NCI-H146 treated with DMSO at 0.1 percent for 48 hours (cell line): ENCODE measurements around the gene ZBTB11.
"Not testable (repeated sequence)": the region's sequence is repeated elsewhere in the genome, so short reads cannot be mapped to it uniquely, and the experiment has no call there.

ENCODE experiments used
- DNase-seq: peaks from one replicate; lab custom pipeline; 2025; ENCODE audit not compliant: unreplicated experiment; lab: John Stamatoyannopoulos, UW

The ZBTB11 gene

GRCh38 chr3:101691685-101692671, 15.0 kb upstream of the ZBTB11 start:
- DNase-seq: not testable (repeated sequence)

- DNase-seq: no peak
Measured at GRCh38 chr3:101690972-101691371, 14.0 kb upstream of the ZBTB11 start.

- no peak for DNase-seq
Measured at GRCh38 chr3:101689286-101689685, 12.4 kb upstream of the ZBTB11 start.

GRCh38 chr3:101687142-101687931, 10.4 kb upstream of the ZBTB11 start:
- DNase-seq: no peak

- no peak for DNase-seq
Measured at GRCh38 chr3:101685870-101686307, 9.0 kb upstream of the ZBTB11 start.

- no peak for DNase-seq
Measured at GRCh38 chr3:101685050-101685400, 8.1 kb upstream of the ZBTB11 start.

- no peak for DNase-seq
Measured at GRCh38 chr3:101680466-101680865, 3.5 kb upstream of the ZBTB11 start.

GRCh38 chr3:101678837-101679236, 1.9 kb upstream of the ZBTB11 start:
- DNase-seq: not testable (repeated sequence)

GRCh38 chr3:101677436-101678286, 729 bp upstream of the ZBTB11 start:
- no peak for DNase-seq

- DNase-seq: no peak
Measured at GRCh38 chr3:101676216-101676764, 642 bp downstream of the ZBTB11 start.

- no peak for DNase-seq
Measured at GRCh38 chr3:101675709-101676215, 1.2 kb downstream of the ZBTB11 start.

- DNase-seq: no peak
Measured at GRCh38 chr3:101674518-101674917, 2.4 kb downstream of the ZBTB11 start.

GRCh38 chr3:101673953-101674352, 3.0 kb downstream of the ZBTB11 start:
- DNase-seq: no peak

- DNase-seq: no peak
Measured at GRCh38 chr3:101671014-101671413, 5.9 kb downstream of the ZBTB11 start.

- no peak for DNase-seq
Measured at GRCh38 chr3:101667844-101668243, 9.1 kb downstream of the ZBTB11 start.

- DNase-seq: no peak
Measured at GRCh38 chr3:101667331-101667730, 9.6 kb downstream of the ZBTB11 start.

GRCh38 chr3:101665851-101666250, 11.1 kb downstream of the ZBTB11 start:
- no peak for DNase-seq

GRCh38 chr3:101665357-101665756, 11.6 kb downstream of the ZBTB11 start:
- no peak for DNase-seq

GRCh38 chr3:101660714-101661113, 16.2 kb downstream of the ZBTB11 start:
- no peak for DNase-seq

- DNase-seq: no peak
Measured at GRCh38 chr3:101656651-101657050, 20.3 kb downstream of the ZBTB11 start.
